ENCODE data around the gene ABCA13. TPM values are rescaled to one million over a fixed set of nuclear protein-coding genes. Genes with fewer than 3 reads are reported as not detected.

The ABCA13 gene
- total RNA-seq, 1 donor from 2014 or later: 0.02 TPM

GRCh38 chr7:48563334-48563733 lies 392.1 kb downstream of the ABCA13 start:
- no peak for DNase-seq (ENCODE audit: low spot score)
- Mint-ChIP-seq H3K27me3 (ENCODE audit: low read depth) (no peaks in the 10 kb centered on the region), H3K36me3 (ENCODE audit: low read depth) (no peaks in the 10 kb centered on the region), H3K27ac (no peak overlapping the region), H3K9me3 (no peaks in the 10 kb centered on the region), H3K4me3 (ENCODE audit: low read depth) (no peak overlapping the region), H3K4me1 (ENCODE audit: low read depth) (no peaks in the 10 kb centered on the region)
- intact Hi-C loops (cut with micrococcal nuclease): no loop called here

GRCh38 chr7:48575516-48575915 lies 404.3 kb downstream of the ABCA13 start:
- Mint-ChIP-seq H3K27ac (no peak overlapping the region), H3K36me3 (ENCODE audit: low read depth) (no peaks in the 10 kb centered on the region), H3K4me3 (ENCODE audit: low read depth) (no peak overlapping the region), H3K4me1 (ENCODE audit: low read depth) (no peaks in the 10 kb centered on the region), H3K9me3 (no peaks in the 10 kb centered on the region), H3K27me3 (ENCODE audit: low read depth) (no peaks in the 10 kb centered on the region)
- intact Hi-C loops (cut with micrococcal nuclease): no loop called here
- DNase-seq (ENCODE audit: low spot score): no peak

GRCh38 chr7:48587475-48587874 lies 416.2 kb downstream of the ABCA13 start:
- no peaks in the 10 kb centered on the region for H3K27me3 Mint-ChIP-seq (ENCODE audit: low read depth)
- no peak for DNase-seq (ENCODE audit: low spot score)
- H3K4me3 Mint-ChIP-seq (ENCODE audit: low read depth): no peak overlapping the region
- intact Hi-C loops (cut with micrococcal nuclease): no loop called here
- no peaks in the 10 kb centered on the region for H3K4me1 Mint-ChIP-seq (ENCODE audit: low read depth)
- H3K36me3 Mint-ChIP-seq (ENCODE audit: low read depth): no peaks in the 10 kb centered on the region
- H3K9me3 Mint-ChIP-seq: no peaks in the 10 kb centered on the region
- H3K27ac Mint-ChIP-seq: no peak overlapping the region

- H3K9me3 Mint-ChIP-seq: no peaks in the 10 kb centered on the region
- no peak overlapping the region for H3K4me3 Mint-ChIP-seq (ENCODE audit: low read depth)
- no peak for DNase-seq (ENCODE audit: low spot score)
- no peaks in the 10 kb centered on the region for H3K36me3 Mint-ChIP-seq (ENCODE audit: low read depth)
- intact Hi-C loops (cut with micrococcal nuclease): no loop called here
- H3K27ac Mint-ChIP-seq: no peak overlapping the region
- H3K4me1 Mint-ChIP-seq (ENCODE audit: low read depth): no peaks in the 10 kb centered on the region
- H3K27me3 Mint-ChIP-seq (ENCODE audit: low read depth): no peaks in the 10 kb centered on the region
Observed at GRCh38 chr7:48594349-48594748, 423.1 kb downstream of the ABCA13 start.

- no peaks in the 10 kb centered on the region for H3K36me3 Mint-ChIP-seq (ENCODE audit: low read depth)
- intact Hi-C loops (cut with micrococcal nuclease): no loop called here
- no peak for DNase-seq (ENCODE audit: low spot score)
Observed at GRCh38 chr7:48595756-48596155, 424.5 kb downstream of the ABCA13 start.

GRCh38 chr7:48610705-48611104 lies 439.4 kb downstream of the ABCA13 start:
- Mint-ChIP-seq H3K4me3 (ENCODE audit: low read depth) (no peak overlapping the region), H3K27me3 (ENCODE audit: low read depth) (no peaks in the 10 kb centered on the region), H3K36me3 (ENCODE audit: low read depth) (no peaks in the 10 kb centered on the region), H3K9me3 (peaks cover 5% of the 10 kb centered on the region), H3K27ac (no peak overlapping the region), H3K4me1 (ENCODE audit: low read depth) (no peaks in the 10 kb centered on the region)
- intact Hi-C loops (cut with micrococcal nuclease): no loop called here
- DNase-seq (ENCODE audit: low spot score): no peak

More at GRCh38 chr7:48595756-48596155, 424.5 kb downstream of the ABCA13 start:
- Mint-ChIP-seq H3K27ac (no peak overlapping the region), H3K4me1 (ENCODE audit: low read depth) (no peaks in the 10 kb centered on the region), H3K27me3 (ENCODE audit: low read depth) (no peaks in the 10 kb centered on the region), H3K4me3 (ENCODE audit: low read depth) (no peak overlapping the region), H3K9me3 (no peaks in the 10 kb centered on the region)

- H3K27me3 Mint-ChIP-seq (ENCODE audit: low read depth): no peaks in the 10 kb centered on the region
Observed at GRCh38 chr7:48611993-48612392, 440.7 kb downstream of the ABCA13 start.

GRCh38 chr7:48617508-48617907 lies 446.2 kb downstream of the ABCA13 start:
- Mint-ChIP-seq H3K27me3 (ENCODE audit: low read depth) (no peaks in the 10 kb centered on the region), H3K4me1 (ENCODE audit: low read depth) (no peaks in the 10 kb centered on the region), H3K36me3 (ENCODE audit: low read depth) (no peaks in the 10 kb centered on the region), H3K9me3 (peaks cover 4% of the 10 kb centered on the region), H3K4me3 (ENCODE audit: low read depth) (no peak overlapping the region), H3K27ac (no peak overlapping the region)
- no peak for DNase-seq (ENCODE audit: low spot score)
- intact Hi-C loops (cut with micrococcal nuclease): no loop called here

More at GRCh38 chr7:48611993-48612392, 440.7 kb downstream of the ABCA13 start:
- peaks cover under 1% of the 10 kb centered on the region for H3K9me3 Mint-ChIP-seq
- no peaks in the 10 kb centered on the region for H3K36me3 Mint-ChIP-seq (ENCODE audit: low read depth)
- no peak overlapping the region for H3K4me3 Mint-ChIP-seq (ENCODE audit: low read depth)
- DNase-seq (ENCODE audit: low spot score): no peak
- H3K27ac Mint-ChIP-seq: no peak overlapping the region
- no peaks in the 10 kb centered on the region for H3K4me1 Mint-ChIP-seq (ENCODE audit: low read depth)
- intact Hi-C loops (cut with micrococcal nuclease): no loop called here

- Mint-ChIP-seq H3K27ac (no peak overlapping the region), H3K27me3 (ENCODE audit: low read depth) (no peaks in the 10 kb centered on the region), H3K4me3 (ENCODE audit: low read depth) (no peak overlapping the region), H3K4me1 (ENCODE audit: low read depth) (no peaks in the 10 kb centered on the region), H3K36me3 (ENCODE audit: low read depth) (no peaks in the 10 kb centered on the region), H3K9me3 (peaks cover 4% of the 10 kb centered on the region)
- no peak for DNase-seq (ENCODE audit: low spot score)
- intact Hi-C loops (cut with micrococcal nuclease): no loop called here
Observed at GRCh38 chr7:48617993-48618392, 446.7 kb downstream of the ABCA13 start.

- Mint-ChIP-seq H3K27me3 (ENCODE audit: low read depth) (no peaks in the 10 kb centered on the region), H3K9me3 (peaks cover 4% of the 10 kb centered on the region), H3K4me3 (ENCODE audit: low read depth) (no peak overlapping the region), H3K36me3 (ENCODE audit: low read depth) (no peaks in the 10 kb centered on the region), H3K4me1 (ENCODE audit: low read depth) (no peaks in the 10 kb centered on the region), H3K27ac (no peak overlapping the region)
- intact Hi-C loops (cut with micrococcal nuclease): no loop called here
- DNase-seq (ENCODE audit: low spot score): no peak
Observed at GRCh38 chr7:48621076-48621475, 449.8 kb downstream of the ABCA13 start.

GRCh38 chr7:48627164-48627563 lies 455.9 kb downstream of the ABCA13 start:
- Mint-ChIP-seq H3K27ac (no peak overlapping the region), H3K9me3 (no peaks in the 10 kb centered on the region), H3K4me3 (ENCODE audit: low read depth) (no peak overlapping the region), H3K27me3 (ENCODE audit: low read depth) (no peaks in the 10 kb centered on the region), H3K36me3 (ENCODE audit: low read depth) (no peaks in the 10 kb centered on the region), H3K4me1 (ENCODE audit: low read depth) (peaks cover 2% of the 10 kb centered on the region)
- no peak for DNase-seq (ENCODE audit: low spot score)
- intact Hi-C loops (cut with micrococcal nuclease): no loop called here

GRCh38 chr7:48628793-48629349 lies 457.6 kb downstream of the ABCA13 start:
- no peak overlapping the region for H3K4me3 Mint-ChIP-seq (ENCODE audit: low read depth)

GRCh38 chr7:48634116-48634632 lies 462.9 kb downstream of the ABCA13 start:
- H3K9me3 Mint-ChIP-seq: no peaks in the 10 kb centered on the region
- DNase-seq (ENCODE audit: low spot score): no peak

More at GRCh38 chr7:48628793-48629349, 457.6 kb downstream of the ABCA13 start:
- Mint-ChIP-seq H3K27ac (no peak overlapping the region), H3K27me3 (ENCODE audit: low read depth) (no peaks in the 10 kb centered on the region), H3K4me1 (ENCODE audit: low read depth) (peaks cover 2% of the 10 kb centered on the region), H3K9me3 (no peaks in the 10 kb centered on the region), H3K36me3 (ENCODE audit: low read depth) (no peaks in the 10 kb centered on the region)
- intact Hi-C loops (cut with micrococcal nuclease): no loop called here
- no peak for DNase-seq (ENCODE audit: low spot score)

GRCh38 chr7:48635796-48636195 lies 464.5 kb downstream of the ABCA13 start:
- Mint-ChIP-seq H3K9me3 (no peaks in the 10 kb centered on the region), H3K27ac (no peak overlapping the region), H3K27me3 (ENCODE audit: low read depth) (no peaks in the 10 kb centered on the region), H3K4me3 (ENCODE audit: low read depth) (no peak overlapping the region), H3K4me1 (ENCODE audit: low read depth) (peaks cover 13% of the 10 kb centered on the region), H3K36me3 (ENCODE audit: low read depth) (no peaks in the 10 kb centered on the region)
- no peak for DNase-seq (ENCODE audit: low spot score)
- intact Hi-C loops (cut with micrococcal nuclease): no loop called here

More at GRCh38 chr7:48634116-48634632, 462.9 kb downstream of the ABCA13 start:
- Mint-ChIP-seq H3K36me3 (ENCODE audit: low read depth) (no peaks in the 10 kb centered on the region), H3K27me3 (ENCODE audit: low read depth) (no peaks in the 10 kb centered on the region), H3K27ac (no peak overlapping the region), H3K4me1 (ENCODE audit: low read depth) (peaks cover 13% of the 10 kb centered on the region), H3K4me3 (ENCODE audit: low read depth) (no peak overlapping the region)
- intact Hi-C loops (cut with micrococcal nuclease): no loop called here

Data from activated T-helper 2 cell treated with anti-CD3 and anti-CD28 coated beads, Interferon-gamma antibody, Interleukin-2, Interleukin-4, amounts not matched to agents 10 μg/mL and 5 μg/mL and 100 μg/mL, durations not matched to agents 14 hours and 24 hours and 36 hours (primary cell).